Gastroesophageal sphincter (tissue), 4 donors: ENCODE data around the gene ATP2A1. TPM values are rescaled to one million over a fixed set of nuclear protein-coding genes. Genes with fewer than 3 reads are reported as not detected.

Experiments
- ATAC-seq: fragments of 150-250 bp; one replicate; pipeline ENCODE4 v1.9.1; 2016; ENCODE audit warnings: mild to moderate bottlenecking, moderate library complexity
- H3K27ac ChIP-seq, 4 donors: fragments of 200-600 bp; sonication (generic) in 3 of 4; 1 replicate in 3 of 4; 2 replicates in 1 of 4; pipeline ENCODE4 v1.5.1; 2016 to 2019
- H3K27me3 ChIP-seq: fragments of 200-600 bp; sonication (generic); one replicate; pipeline ENCODE4 v1.5.1; 2019
- H3K36me3 ChIP-seq, 2 donors: fragments of 200-600 bp; sonication (generic); one replicate each; pipeline ENCODE4 v1.5.1; 2019; ENCODE audit warnings: control low read depth in 1 of 2
- H3K4me1 ChIP-seq, 3 donors: fragments of 200-600 bp; sonication (generic); 1 replicate in 2 of 3; 2 replicates in 1 of 3; pipeline ENCODE4 v1.5.1; 2016 to 2019; ENCODE audit warnings: control low read depth in 2 of 3
- H3K4me3 ChIP-seq, 2 donors: fragments of 200-600 bp; sonication (generic); one replicate each; pipeline ENCODE4 v1.5.1; 2019; ENCODE audit warnings: mild to moderate bottlenecking in 1 of 2, moderate library complexity in 1 of 2
- H3K9me3 ChIP-seq, 3 donors: fragments of 200-600 bp; sonication (generic); one replicate each; pipeline ENCODE4 v1.5.1; 2017 to 2019; ENCODE audit warnings: control low read depth in 2 of 3
- CTCF ChIP-seq, 4 experiments: fragments of 200-600 bp in 2 of 4; fragments of 450-650 bp in 2 of 4; sonication (generic) in 1 of 4; IDR thresholded peaks; one replicate each; pipeline ENCODE4 v1.5.1; 2017 to 2019; ENCODE audit warnings: antibody characterized with exemption in 4 of 4, mild to moderate bottlenecking in 2 of 4, moderate library complexity in 2 of 4
- EP300 ChIP-seq: sonication (generic); formaldehyde crosslinking; IDR thresholded peaks from one replicate; pipeline ENCODE4 v1.6.1; 2017; ENCODE audit warnings: antibody characterized with exemption, mild to moderate bottlenecking
- POLR2A ChIP-seq, 2 donors: fragments of 450-650 bp; IDR thresholded peaks; one replicate each; pipeline ENCODE4 v1.6.1; 2017; ENCODE audit warnings: antibody characterized with exemption in 2 of 2, mild to moderate bottlenecking in 2 of 2, moderate library complexity in 1 of 2
- POLR2AphosphoS5 ChIP-seq: sonication (generic); formaldehyde crosslinking; IDR thresholded peaks from one replicate; pipeline ENCODE4 v1.6.1; 2017; ENCODE audit warnings: antibody characterized with exemption
- whole genome bisulfite sequencing, 2 donors: methylation state at CpG; one replicate each; pipeline ENCODE4 v1.1.5; 2018; ENCODE audit warnings: low coverage in 1 of 2; 5-methylcytosine and 5-hydroxymethylcytosine counted together
- total RNA-seq, 4 donors: library from RNA; depleted of rRNA; stranded (reverse); fragments of >200 nt; gene quantifications; one replicate each; pipeline ENCODE4 v1.1.0, GENCODE V29; 2016

ATP2A1 gene
- total RNA-seq, 4 donors from 2014 or later = 0.31 TPM; not detected in 3

GRCh38 chr16:28904828-28905227 lies 26.5 kb downstream of the ATP2A1 start:
- H3K9me3 ChIP-seq = no peaks in the 10 kb centered on the region
- no CpG with 5 or more reads among the region's 16 CpGs for WGBS, 2 donors
- peaks cover 0 to 60% of the 10 kb centered on the region in 2 donors for H3K36me3 ChIP-seq
- H3K27me3 ChIP-seq = no peaks in the 10 kb centered on the region
- H3K27ac ChIP-seq = no peak overlapping the region
- H3K4me1 ChIP-seq = no peaks in the 10 kb centered on the region
- no peak overlapping the region for H3K4me3 ChIP-seq
- no peak for ATAC-seq
- TF ChIP-seq EP300 (no peak), CTCF (IDR thresholded peaks at IDR 0.05) (no peak), POLR2A (IDR thresholded peaks at IDR 0.05) (no peak), POLR2AphosphoS5 (no peak)

- Histone ChIP-seq H3K27me3 (no peaks in the 10 kb centered on the region), H3K9me3 (no peaks in the 10 kb centered on the region), H3K4me3 (no peak overlapping the region), H3K4me1 (no peaks in the 10 kb centered on the region), H3K36me3 (peaks cover 0 to 60% of the 10 kb centered on the region in 2 donors), H3K27ac (no peak overlapping the region)
- ATAC-seq = no peak
- 100% methylated on average over 1 of the region's 9 CpGs; no CpG with 5 or more reads in 1 of the 2 donors for WGBS, 2 donors
- TF ChIP-seq CTCF (IDR thresholded peaks at IDR 0.05) = no peak
- no peak for TF ChIP-seq POLR2AphosphoS5
- TF ChIP-seq POLR2A (IDR thresholded peaks at IDR 0.05) = no peak
- no peak for TF ChIP-seq EP300
These were observed 27.0 kb downstream of the ATP2A1 start for GRCh38 chr16:28905229-28905754.

- WGBS, 2 donors = no CpG with 5 or more reads among the region's 24 CpGs
- Histone ChIP-seq H3K36me3 (peaks cover 0 to 66% of the 10 kb centered on the region in 2 donors), H3K4me1 (no peaks in the 10 kb centered on the region), H3K27me3 (no peaks in the 10 kb centered on the region), H3K9me3 (no peaks in the 10 kb centered on the region), H3K4me3 (no peak overlapping the region), H3K27ac (no peak overlapping the region)
- TF ChIP-seq EP300 = no peak
- TF ChIP-seq POLR2AphosphoS5 = no peak
- TF ChIP-seq CTCF (IDR thresholded peaks at IDR 0.05) = no peak
- no peak for TF ChIP-seq POLR2A (IDR thresholded peaks at IDR 0.05)
- ATAC-seq = no peak
These were observed 27.6 kb downstream of the ATP2A1 start for GRCh38 chr16:28905800-28906372.

- Histone ChIP-seq H3K4me1 (no peaks in the 10 kb centered on the region), H3K27me3 (no peaks in the 10 kb centered on the region), H3K9me3 (no peaks in the 10 kb centered on the region), H3K4me3 (no peak overlapping the region), H3K36me3 (peaks cover 0 to 87% of the 10 kb centered on the region in 2 donors), H3K27ac (no peak overlapping the region)
- TF ChIP-seq POLR2AphosphoS5 (no peak), POLR2A (IDR thresholded peaks at IDR 0.05) (no peak), EP300 (no peak), CTCF (IDR thresholded peaks at IDR 0.05) (no peak)
- ATAC-seq = no peak
- 60 to 76% methylated on average over 1 to 6 of the region's 19 CpGs for WGBS, 2 donors
These were observed 32.1 kb downstream of the ATP2A1 start for GRCh38 chr16:28910086-28911031.
